Measurements from ENCODE around the gene PCSK5. TPM values are rescaled to one million over a fixed set of nuclear protein-coding genes. Genes with fewer than 3 reads are reported as not detected.

The PCSK5 gene
- polyA plus RNA-seq, 1 donor = 123 TPM

DNA sequence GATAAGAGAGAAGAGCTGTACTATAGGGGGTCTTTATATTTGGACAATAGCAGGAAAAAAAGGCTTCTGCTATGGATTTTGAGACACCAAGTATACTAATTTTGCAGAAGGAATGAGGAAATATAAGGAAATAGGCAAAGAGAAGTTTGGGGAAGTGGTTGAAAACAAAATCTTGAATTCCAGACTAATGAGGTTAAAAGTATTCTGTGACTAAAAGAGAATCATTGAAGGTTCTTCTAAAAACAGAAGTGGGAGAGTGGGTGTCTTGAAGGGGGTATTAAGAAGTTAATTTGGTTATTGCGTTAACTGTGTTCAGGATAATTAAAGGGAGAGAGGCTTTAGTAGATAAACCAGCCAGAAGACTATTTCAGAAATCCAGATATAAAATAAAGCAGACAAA, 355.0 kb downstream of the PCSK5 start:
- 100% methylated on average over 1 of the region's 1 CpG for WGBS (ENCODE audit: insufficient coverage, low lambda C conversion rate)
- Histone ChIP-seq H3K36me3 (ENCODE audit: control insufficient read depth, insufficient read depth, low read length) (peaks cover 32% of the 10 kb centered on the region), H3K4me3 (ENCODE audit: low read length) (no peak overlapping the region), H3K9me3 (ENCODE audit: control insufficient read depth, low read depth, low read length) (no peaks in the 10 kb centered on the region), H3K4me1 (ENCODE audit: control insufficient read depth, insufficient read depth, low read length) (no peaks in the 10 kb centered on the region), H3K27ac (ENCODE audit: low read length) (no peak overlapping the region), H3K27me3 (ENCODE audit: control insufficient read depth, insufficient read depth, low read length) (no peaks in the 10 kb centered on the region)
- DNase-seq = no peak

GRCh38 chr9:76246680-76247079, 356.2 kb downstream of the PCSK5 start:
- no peaks in the 10 kb centered on the region for H3K9me3 ChIP-seq (ENCODE audit: control insufficient read depth, low read depth, low read length)
- no peaks in the 10 kb centered on the region for H3K4me1 ChIP-seq (ENCODE audit: control insufficient read depth, insufficient read depth, low read length)
- H3K36me3 ChIP-seq (ENCODE audit: control insufficient read depth, insufficient read depth, low read length) = peaks cover 23% of the 10 kb centered on the region
- no peak overlapping the region for H3K27ac ChIP-seq (ENCODE audit: low read length)
- DNase-seq = no peak
- WGBS (ENCODE audit: insufficient coverage, low lambda C conversion rate) = no CpG with 5 or more reads among the region's 9 CpGs
- no peak overlapping the region for H3K4me3 ChIP-seq (ENCODE audit: low read length)
- no peaks in the 10 kb centered on the region for H3K27me3 ChIP-seq (ENCODE audit: control insufficient read depth, insufficient read depth, low read length)

DNA sequence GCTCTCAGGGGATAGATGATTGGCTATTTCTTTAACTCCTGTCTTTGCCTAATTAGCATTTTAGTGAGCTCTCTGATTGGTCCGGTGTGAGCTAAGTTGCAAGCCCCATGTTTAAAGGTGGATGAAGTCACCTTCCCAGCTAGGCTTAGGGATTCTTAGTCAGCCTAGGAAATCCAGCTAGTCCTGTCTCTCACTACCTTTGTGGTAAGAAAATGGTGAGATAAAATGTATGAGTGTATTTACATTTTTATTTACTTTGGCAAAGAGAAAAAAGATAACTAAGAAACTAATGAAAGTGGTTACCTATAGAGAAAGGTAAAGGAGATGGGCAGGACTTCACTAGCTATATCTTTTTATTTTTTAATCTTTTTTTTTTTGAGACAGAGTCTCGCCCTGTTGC, 357.0 kb downstream of the PCSK5 start:
- H3K27me3 ChIP-seq (ENCODE audit: control insufficient read depth, insufficient read depth, low read length) = no peaks in the 10 kb centered on the region
- no peak for DNase-seq
- peaks cover 23% of the 10 kb centered on the region for H3K36me3 ChIP-seq (ENCODE audit: control insufficient read depth, insufficient read depth, low read length)
- H3K4me1 ChIP-seq (ENCODE audit: control insufficient read depth, insufficient read depth, low read length) = no peaks in the 10 kb centered on the region
- no peak overlapping the region for H3K27ac ChIP-seq (ENCODE audit: low read length)
- WGBS (ENCODE audit: insufficient coverage, low lambda C conversion rate) = no CpG with 5 or more reads among the region's 2 CpGs
- no peaks in the 10 kb centered on the region for H3K9me3 ChIP-seq (ENCODE audit: control insufficient read depth, low read depth, low read length)
- no peak overlapping the region for H3K4me3 ChIP-seq (ENCODE audit: low read length)

GRCh38 chr9:76249309-76249708, 358.8 kb downstream of the PCSK5 start:
- Histone ChIP-seq H3K4me1 (ENCODE audit: control insufficient read depth, insufficient read depth, low read length) (no peaks in the 10 kb centered on the region), H3K4me3 (ENCODE audit: low read length) (no peak overlapping the region), H3K36me3 (ENCODE audit: control insufficient read depth, insufficient read depth, low read length) (peaks cover 16% of the 10 kb centered on the region), H3K9me3 (ENCODE audit: control insufficient read depth, low read depth, low read length) (no peaks in the 10 kb centered on the region), H3K27ac (ENCODE audit: low read length) (no peak overlapping the region), H3K27me3 (ENCODE audit: control insufficient read depth, insufficient read depth, low read length) (no peaks in the 10 kb centered on the region)
- no peak for DNase-seq

- H3K9me3 ChIP-seq (ENCODE audit: control insufficient read depth, low read depth, low read length) = no peaks in the 10 kb centered on the region
- peaks cover 20% of the 10 kb centered on the region for H3K36me3 ChIP-seq (ENCODE audit: control insufficient read depth, insufficient read depth, low read length)
- H3K4me1 ChIP-seq (ENCODE audit: control insufficient read depth, insufficient read depth, low read length) = no peaks in the 10 kb centered on the region
- WGBS (ENCODE audit: insufficient coverage, low lambda C conversion rate) = 100% methylated on average over 1 of the region's 12 CpGs
- H3K4me3 ChIP-seq (ENCODE audit: low read length) = no peak overlapping the region
- DNase-seq = peak; percentile 20 to 41
- H3K27me3 ChIP-seq (ENCODE audit: control insufficient read depth, insufficient read depth, low read length) = no peaks in the 10 kb centered on the region
- H3K27ac ChIP-seq (ENCODE audit: low read length) = no peak overlapping the region
Measured at GRCh38 chr9:76255781-76256455, 365.4 kb downstream of the PCSK5 start.

GRCh38 chr9:76257311-76257710, 366.8 kb downstream of the PCSK5 start:
- H3K4me3 ChIP-seq (ENCODE audit: low read length) = no peak overlapping the region
- no CpG with 5 or more reads among the region's 7 CpGs for WGBS (ENCODE audit: insufficient coverage, low lambda C conversion rate)
- no peaks in the 10 kb centered on the region for H3K4me1 ChIP-seq (ENCODE audit: control insufficient read depth, insufficient read depth, low read length)
- DNase-seq = no peak
- H3K27me3 ChIP-seq (ENCODE audit: control insufficient read depth, insufficient read depth, low read length) = no peaks in the 10 kb centered on the region
- peaks cover 20% of the 10 kb centered on the region for H3K36me3 ChIP-seq (ENCODE audit: control insufficient read depth, insufficient read depth, low read length)
- H3K27ac ChIP-seq (ENCODE audit: low read length) = no peak overlapping the region
- H3K9me3 ChIP-seq (ENCODE audit: control insufficient read depth, low read depth, low read length) = no peaks in the 10 kb centered on the region

- WGBS (ENCODE audit: insufficient coverage, low lambda C conversion rate) = no CpG with 5 or more reads among the region's 1 CpG
- H3K4me1 ChIP-seq (ENCODE audit: control insufficient read depth, insufficient read depth, low read length) = peaks cover 12% of the 10 kb centered on the region
- H3K4me3 ChIP-seq (ENCODE audit: low read length) = no peak overlapping the region
- no peaks in the 10 kb centered on the region for H3K27me3 ChIP-seq (ENCODE audit: control insufficient read depth, insufficient read depth, low read length)
- no peak for DNase-seq
- H3K36me3 ChIP-seq (ENCODE audit: control insufficient read depth, insufficient read depth, low read length) = peaks cover 2% of the 10 kb centered on the region
- no peak overlapping the region for H3K27ac ChIP-seq (ENCODE audit: low read length)
- peaks cover 6% of the 10 kb centered on the region for H3K9me3 ChIP-seq (ENCODE audit: control insufficient read depth, low read depth, low read length)
Measured at GRCh38 chr9:76266649-76267283, 376.3 kb downstream of the PCSK5 start.

DNA sequence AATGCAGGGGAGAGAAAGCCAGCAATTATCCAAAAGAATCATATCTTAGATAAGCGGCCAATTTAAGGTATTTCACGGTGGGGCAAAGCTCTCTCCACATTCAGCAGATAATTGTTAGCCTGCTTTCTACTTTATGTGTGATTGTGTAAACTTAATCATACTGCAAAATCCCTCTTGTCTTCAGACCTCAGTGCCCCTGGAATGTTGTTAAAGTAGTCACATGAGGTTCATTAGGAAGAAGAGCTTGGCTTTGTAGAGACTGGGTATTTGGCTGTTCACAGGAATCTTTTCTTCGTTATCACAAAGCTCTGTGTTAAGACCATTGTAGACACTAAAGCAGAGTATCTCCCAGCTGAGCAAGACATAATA, 376.8 kb downstream of the PCSK5 start:
- H3K9me3 ChIP-seq (ENCODE audit: control insufficient read depth, low read depth, low read length) = peaks cover 6% of the 10 kb centered on the region
- peaks cover 12% of the 10 kb centered on the region for H3K4me1 ChIP-seq (ENCODE audit: control insufficient read depth, insufficient read depth, low read length)
- H3K27ac ChIP-seq (ENCODE audit: low read length) = no peak overlapping the region
- peaks cover 2% of the 10 kb centered on the region for H3K36me3 ChIP-seq (ENCODE audit: control insufficient read depth, insufficient read depth, low read length)
- DNase-seq = peak; percentile 38 to 61
- H3K4me3 ChIP-seq (ENCODE audit: low read length) = no peak overlapping the region
- H3K27me3 ChIP-seq (ENCODE audit: control insufficient read depth, insufficient read depth, low read length) = no peaks in the 10 kb centered on the region
- WGBS (ENCODE audit: insufficient coverage, low lambda C conversion rate) = no CpG with 5 or more reads among the region's 3 CpGs

- WGBS (ENCODE audit: insufficient coverage, low lambda C conversion rate) = 40% methylated on average over 1 of the region's 2 CpGs
- H3K4me1 ChIP-seq (ENCODE audit: control insufficient read depth, insufficient read depth, low read length) = peaks cover 12% of the 10 kb centered on the region
- H3K4me3 ChIP-seq (ENCODE audit: low read length) = no peak overlapping the region
- H3K9me3 ChIP-seq (ENCODE audit: control insufficient read depth, low read depth, low read length) = no peaks in the 10 kb centered on the region
- H3K27me3 ChIP-seq (ENCODE audit: control insufficient read depth, insufficient read depth, low read length) = no peaks in the 10 kb centered on the region
- H3K36me3 ChIP-seq (ENCODE audit: control insufficient read depth, insufficient read depth, low read length) = peaks cover 4% of the 10 kb centered on the region
- DNase-seq = no peak
- H3K27ac ChIP-seq (ENCODE audit: low read length) = no peak overlapping the region
Measured at GRCh38 chr9:76269789-76270188, 379.3 kb downstream of the PCSK5 start.

GRCh38 chr9:76271755-76272154, 381.3 kb downstream of the PCSK5 start:
- Histone ChIP-seq H3K4me3 (ENCODE audit: low read length) (no peak overlapping the region), H3K27me3 (ENCODE audit: control insufficient read depth, insufficient read depth, low read length) (no peaks in the 10 kb centered on the region), H3K9me3 (ENCODE audit: control insufficient read depth, low read depth, low read length) (no peaks in the 10 kb centered on the region), H3K4me1 (ENCODE audit: control insufficient read depth, insufficient read depth, low read length) (peaks cover 12% of the 10 kb centered on the region), H3K27ac (ENCODE audit: low read length) (no peak overlapping the region), H3K36me3 (ENCODE audit: control insufficient read depth, insufficient read depth, low read length) (peaks cover 14% of the 10 kb centered on the region)
- 100% methylated on average over 1 of the region's 1 CpG for WGBS (ENCODE audit: insufficient coverage, low lambda C conversion rate)
- DNase-seq = no peak

GRCh38 chr9:76289042-76289441, 398.6 kb downstream of the PCSK5 start:
- Histone ChIP-seq H3K27ac (ENCODE audit: low read length) (no peak overlapping the region), H3K9me3 (ENCODE audit: control insufficient read depth, low read depth, low read length) (no peaks in the 10 kb centered on the region), H3K4me3 (ENCODE audit: low read length) (no peak overlapping the region), H3K4me1 (ENCODE audit: control insufficient read depth, insufficient read depth, low read length) (peaks cover 2% of the 10 kb centered on the region), H3K27me3 (ENCODE audit: control insufficient read depth, insufficient read depth, low read length) (no peaks in the 10 kb centered on the region), H3K36me3 (ENCODE audit: control insufficient read depth, insufficient read depth, low read length) (peaks cover 35% of the 10 kb centered on the region)
- no peak for DNase-seq
- WGBS (ENCODE audit: insufficient coverage, low lambda C conversion rate) = 100% methylated on average over 1 of the region's 7 CpGs

All from large intestine (tissue), 3 donors.